Suprapubic skin (tissue), 4 donors: Measurements from ENCODE around the gene GBX2.

Experiments
- CTCF ChIP-seq, 2 donors: fragments of 200-600 bp in 1 of 2; fragments of 450-650 bp in 1 of 2; sonication (generic) in 1 of 2; IDR thresholded peaks; one replicate each; pipeline ENCODE4 v1.5.1; 2016 to 2019; ENCODE audit warnings: antibody characterized with exemption in 2 of 2, mild to moderate bottlenecking in 1 of 2, moderate library complexity in 1 of 2
- EP300 ChIP-seq: sonication (generic); formaldehyde crosslinking; IDR thresholded peaks from one replicate; pipeline ENCODE4 v1.6.1; 2017; ENCODE audit warnings: antibody characterized with exemption
- POLR2A ChIP-seq, 2 donors: fragments of 450-650 bp; IDR thresholded peaks; one replicate each; pipeline ENCODE4 v1.6.1; 2017; ENCODE audit warnings: antibody characterized with exemption in 2 of 2, mild to moderate bottlenecking in 2 of 2, moderate library complexity in 2 of 2
- POLR2AphosphoS5 ChIP-seq, 3 donors: sonication (generic); formaldehyde crosslinking; IDR thresholded peaks; one replicate each; pipeline ENCODE4 v1.6.1; 2017; ENCODE audit warnings: antibody characterized with exemption in 3 of 3

- no peak for TF ChIP-seq CTCF (IDR thresholded peaks at IDR 0.05)
- no peak for TF ChIP-seq POLR2A (IDR thresholded peaks at IDR 0.05)
- no peak for TF ChIP-seq POLR2AphosphoS5 (IDR thresholded peaks at IDR 0.05)
- no peak for TF ChIP-seq EP300
Observed at GRCh38 chr2:236120829-236121228, 47.4 kb downstream of the GBX2 start.
